Retinal pigment epithelial cell (primary cell): ENCODE data around the gene DAO.

ENCODE experiments used
- DNase-seq: peaks from one replicate; pipeline ENCODE4 v3.0.0-alpha.2; 2010; ENCODE audit warnings: low read depth
- H3K4me3 ChIP-seq: 2 replicates; pipeline ENCODE4 v1.5.1; 2011; ENCODE audit warnings: mild to moderate bottlenecking, low read length, control low read depth, moderate library complexity
- TF ChIP-seq, protein P1 (sequence below): conservative IDR thresholded peaks from 2 replicates; pipeline ENCODE4 v1.5.1; 2011; ENCODE audit warnings: low read depth, low read length, control low read depth, inconsistent platforms

DAO gene

DNA sequence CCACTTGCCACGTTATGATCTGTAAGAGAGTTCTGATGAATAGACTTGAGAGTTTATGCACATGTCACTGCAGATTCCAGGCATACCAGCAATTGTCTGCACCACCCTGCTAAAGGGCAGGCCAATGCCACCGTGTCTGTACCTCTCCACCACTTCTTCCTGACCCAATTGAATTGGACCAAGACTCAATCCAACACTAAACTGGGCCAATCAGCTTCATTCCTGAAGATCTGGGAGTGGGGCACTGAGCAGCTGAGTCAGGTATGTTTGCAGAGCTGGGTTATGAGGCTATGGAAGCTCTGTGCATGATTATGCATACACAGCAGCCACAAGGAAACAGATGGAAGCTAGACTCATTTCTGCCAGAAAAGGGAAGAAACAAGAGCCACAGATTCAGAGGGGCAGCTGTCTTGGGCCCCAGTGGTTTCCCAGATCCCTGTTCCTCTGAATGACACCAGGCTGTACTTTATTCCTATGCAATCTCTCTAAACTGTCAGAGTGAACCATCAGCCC is 28.0 kb downstream of the DAO start:
- TF ChIP-seq, protein P1, sequence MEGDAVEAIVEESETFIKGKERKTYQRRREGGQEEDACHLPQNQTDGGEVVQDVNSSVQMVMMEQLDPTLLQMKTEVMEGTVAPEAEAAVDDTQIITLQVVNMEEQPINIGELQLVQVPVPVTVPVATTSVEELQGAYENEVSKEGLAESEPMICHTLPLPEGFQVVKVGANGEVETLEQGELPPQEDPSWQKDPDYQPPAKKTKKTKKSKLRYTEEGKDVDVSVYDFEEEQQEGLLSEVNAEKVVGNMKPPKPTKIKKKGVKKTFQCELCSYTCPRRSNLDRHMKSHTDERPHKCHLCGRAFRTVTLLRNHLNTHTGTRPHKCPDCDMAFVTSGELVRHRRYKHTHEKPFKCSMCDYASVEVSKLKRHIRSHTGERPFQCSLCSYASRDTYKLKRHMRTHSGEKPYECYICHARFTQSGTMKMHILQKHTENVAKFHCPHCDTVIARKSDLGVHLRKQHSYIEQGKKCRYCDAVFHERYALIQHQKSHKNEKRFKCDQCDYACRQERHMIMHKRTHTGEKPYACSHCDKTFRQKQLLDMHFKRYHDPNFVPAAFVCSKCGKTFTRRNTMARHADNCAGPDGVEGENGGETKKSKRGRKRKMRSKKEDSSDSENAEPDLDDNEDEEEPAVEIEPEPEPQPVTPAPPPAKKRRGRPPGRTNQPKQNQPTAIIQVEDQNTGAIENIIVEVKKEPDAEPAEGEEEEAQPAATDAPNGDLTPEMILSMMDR, result no peak
- no peak overlapping the region for H3K4me3 ChIP-seq
- peak; percentile 51 for DNase-seq

DNA sequence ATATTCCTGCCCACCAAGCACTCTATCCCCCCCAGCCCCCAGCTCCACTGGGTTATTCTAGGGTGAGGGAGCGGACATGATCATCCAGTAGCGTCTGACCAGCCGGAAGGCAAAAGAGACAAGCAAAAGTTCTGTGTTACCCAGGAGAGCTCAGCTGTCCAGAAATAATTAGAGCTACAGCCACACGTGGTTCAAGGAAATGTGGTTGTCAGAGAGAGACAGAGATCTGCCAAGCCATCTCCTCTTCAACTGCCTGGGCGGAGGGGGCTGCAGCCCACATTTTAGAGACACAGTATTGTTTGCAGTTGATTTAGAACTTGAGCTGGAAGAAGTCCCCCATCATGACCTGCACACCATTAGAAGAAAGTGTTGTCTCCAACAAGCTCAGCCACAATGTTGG is 30.4 kb downstream of the DAO start:
- TF ChIP-seq, protein P1, result no peak

DNA sequence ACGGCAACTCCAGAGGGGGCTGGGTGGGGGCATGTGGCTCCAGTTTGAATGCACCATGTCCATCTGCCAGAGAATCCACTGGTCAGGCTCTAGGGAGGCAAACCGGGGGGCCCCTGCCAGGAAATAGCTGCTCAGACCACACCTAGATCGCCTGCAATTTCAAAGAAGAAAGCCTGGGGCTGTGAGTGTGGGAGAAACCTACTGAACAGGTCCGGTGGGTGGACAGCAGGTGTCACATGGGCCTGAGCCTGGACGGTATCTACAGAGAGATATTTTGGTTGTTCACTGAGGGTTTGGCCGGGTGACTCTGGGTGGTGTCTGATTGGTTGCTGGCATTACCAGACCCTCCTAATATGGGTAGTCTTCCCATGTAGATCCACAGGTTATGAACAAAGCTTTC is 32.0 kb downstream of the DAO start:
- H3K4me3 ChIP-seq, result no peak overlapping the region
- no peak for DNase-seq
- TF ChIP-seq, protein P1, result no peak

More for the DNA sequence above, 30.4 kb downstream of the DAO start:
- H3K4me3 ChIP-seq, result no peak overlapping the region
- no peak for DNase-seq

DNA sequence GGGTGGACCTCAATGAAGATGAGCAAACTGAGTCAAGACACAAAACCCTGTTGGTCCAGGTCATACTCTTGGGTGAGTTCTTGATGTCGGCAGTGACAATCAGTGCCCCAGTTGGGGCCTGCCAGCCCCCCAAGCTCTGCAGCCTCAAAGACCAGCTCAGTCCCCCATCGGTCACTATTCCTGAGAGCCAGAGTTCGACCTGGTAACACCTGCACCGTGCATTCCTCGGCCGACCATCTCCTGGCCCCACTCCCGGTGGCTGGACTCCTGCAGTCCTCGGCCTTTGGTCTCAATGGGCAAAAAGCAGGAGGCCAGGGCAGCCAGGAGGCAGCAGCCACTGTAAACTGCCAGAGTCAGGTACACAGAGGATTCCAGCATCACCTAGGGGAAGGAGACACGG is 32.5 kb downstream of the DAO start:
- H3K4me3 ChIP-seq, result no peak overlapping the region
- TF ChIP-seq, protein P1, result no peak
- no peak for DNase-seq

DNA sequence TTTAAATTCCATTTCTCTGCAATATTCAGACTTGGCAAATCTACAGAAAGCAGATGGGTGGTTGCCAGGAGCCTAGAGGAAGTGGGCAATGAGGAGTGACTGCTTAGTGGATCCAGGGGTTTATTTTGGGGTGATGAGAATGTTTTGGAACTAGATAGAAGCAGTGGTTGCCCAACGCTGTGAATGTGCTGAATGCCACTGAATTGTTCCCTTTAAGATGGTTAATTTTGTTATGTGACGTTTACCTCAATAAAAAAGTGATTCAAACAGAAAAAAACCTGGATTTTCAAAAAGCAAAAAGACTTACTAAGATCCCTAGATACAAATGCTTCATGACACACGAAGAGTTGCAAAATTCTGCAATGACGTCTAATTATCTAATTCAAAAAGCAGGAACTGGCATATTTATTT is 34.2 kb downstream of the DAO start:
- TF ChIP-seq, protein P1, result no peak
- peak; percentile 2 for DNase-seq
- no peak overlapping the region for H3K4me3 ChIP-seq

DNA sequence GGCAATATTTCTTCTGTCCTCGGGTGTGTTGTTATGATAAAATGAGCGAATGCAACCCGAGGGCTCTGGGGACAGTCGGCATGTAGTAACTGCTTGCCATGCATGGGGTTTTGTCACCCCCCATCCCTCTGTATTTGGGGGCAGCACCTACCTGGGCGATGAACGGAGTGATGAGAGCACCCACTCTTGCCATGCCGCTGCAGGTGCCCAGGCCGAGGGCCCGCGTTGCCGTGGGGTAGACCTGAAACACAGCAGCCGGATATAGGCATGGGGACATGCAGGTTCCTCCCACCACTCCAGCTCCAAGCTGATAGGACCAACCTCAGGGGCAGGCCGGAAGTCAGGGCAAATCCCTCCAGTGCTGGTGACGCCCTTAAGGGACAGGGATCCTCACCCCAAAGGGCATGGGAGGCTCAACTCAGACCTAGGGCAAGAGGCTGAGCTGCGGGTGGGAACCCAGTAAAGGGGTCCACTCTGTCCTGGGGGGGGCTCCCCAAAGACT is 35.8 kb downstream of the DAO start:
- TF ChIP-seq, protein P1, result no peak
- no peak for DNase-seq
- no peak overlapping the region for H3K4me3 ChIP-seq

DNA sequence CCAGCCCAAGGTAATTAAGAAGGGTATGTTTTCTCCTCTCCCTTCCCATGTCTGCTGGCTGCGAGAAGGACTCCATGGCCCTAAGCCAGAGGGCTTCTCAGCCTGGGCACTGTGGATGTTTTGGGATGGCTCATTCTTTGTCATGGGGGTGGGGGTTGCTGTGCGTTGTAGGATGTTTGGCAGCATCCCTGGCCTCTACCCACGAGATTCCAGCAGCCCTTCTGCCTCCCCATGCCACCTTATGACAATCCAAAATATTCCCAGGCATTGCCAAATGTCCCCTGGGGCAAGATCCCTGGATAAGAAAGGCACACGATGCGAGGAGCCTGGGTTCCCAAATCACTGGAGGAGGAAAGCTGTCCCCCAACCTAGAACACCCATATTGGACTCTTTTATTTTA is 36.4 kb downstream of the DAO start:
- TF ChIP-seq, protein P1, result no peak
- DNase-seq, result no peak

More for the DNA sequence above, 36.4 kb downstream of the DAO start:
- no peak overlapping the region for H3K4me3 ChIP-seq
